ENCODE data around the gene CTDSPL. TPM values are rescaled to one million over a fixed set of nuclear protein-coding genes. Genes with fewer than 3 reads are reported as not detected.

Gene CTDSPL
- total RNA-seq, 6 experiments from 2014 or later = 30.3 to 38.8 (median 36.2) TPM

GRCh38 chr3:37989821-37990480 lies 128.3 kb downstream of the CTDSPL start:
- DNase-seq = no peak
- Mint-ChIP-seq H3K27me3 (ENCODE audit: insufficient read depth) (peaks cover 15% of the 10 kb centered on the region), H3K9me3 (no peaks in the 10 kb centered on the region), H3K36me3 (ENCODE audit: low read depth) (no peaks in the 10 kb centered on the region), H3K4me3 (no peak overlapping the region), H3K4me1 (ENCODE audit: low read depth) (peaks cover 21% of the 10 kb centered on the region), H3K27ac (no peak overlapping the region)
- TF ChIP-seq CTCF (IDR thresholded peaks at IDR 0.05) = no peak

GRCh38 chr3:37990527-37990926 lies 128.8 kb downstream of the CTDSPL start, which contains the start of gene VILL:
Gene VILL, plus strand, starts transcription at chr3:37990786. Its CDS starts 2,887 bp downstream, at chr3:37993673.
- Mint-ChIP-seq H3K27me3 (ENCODE audit: insufficient read depth) (peaks cover 15% of the 10 kb centered on the region), H3K27ac (no peak within 1 kb of the TSS), H3K4me1 (ENCODE audit: low read depth) (peaks cover 26% of the 10 kb centered on the region), H3K4me3 (no peak within 1 kb of the TSS), H3K36me3 (ENCODE audit: low read depth) (no peaks in the 10 kb centered on the region), H3K9me3 (no peaks in the 10 kb centered on the region)
- no peak for TF ChIP-seq CTCF (IDR thresholded peaks at IDR 0.05)
- no peak for DNase-seq

GRCh38 chr3:37991109-37991508 lies 129.4 kb downstream of the CTDSPL start:
- TF ChIP-seq CTCF (IDR thresholded peaks at IDR 0.05) = no peak
- H3K36me3 Mint-ChIP-seq (ENCODE audit: low read depth) = no peaks in the 10 kb centered on the region
- no peak for DNase-seq
- H3K4me1 Mint-ChIP-seq (ENCODE audit: low read depth) = peaks cover 29% of the 10 kb centered on the region
- no peak overlapping the region for H3K27ac Mint-ChIP-seq
- no peaks in the 10 kb centered on the region for H3K9me3 Mint-ChIP-seq
- peaks cover 12% of the 10 kb centered on the region for H3K27me3 Mint-ChIP-seq (ENCODE audit: insufficient read depth)
- no peak overlapping the region for H3K4me3 Mint-ChIP-seq

- Mint-ChIP-seq H3K36me3 (ENCODE audit: low read depth) (peaks cover 7% of the 10 kb centered on the region), H3K27me3 (ENCODE audit: insufficient read depth) (peaks cover 11% of the 10 kb centered on the region), H3K4me1 (ENCODE audit: low read depth) (peaks cover 35% of the 10 kb centered on the region), H3K9me3 (no peaks in the 10 kb centered on the region), H3K4me3 (no peak overlapping the region), H3K27ac (no peak overlapping the region)
- DNase-seq = no peak
- TF ChIP-seq CTCF (IDR thresholded peaks at IDR 0.05) = no peak
Observed at GRCh38 chr3:37991823-37992222, 130.1 kb downstream of the CTDSPL start.

GRCh38 chr3:37992271-37993066 lies 130.8 kb downstream of the CTDSPL start:
- peaks cover 11% of the 10 kb centered on the region for H3K27me3 Mint-ChIP-seq (ENCODE audit: insufficient read depth)
- no peak for TF ChIP-seq CTCF (IDR thresholded peaks at IDR 0.05)
- H3K4me1 Mint-ChIP-seq (ENCODE audit: low read depth) = peaks cover 39% of the 10 kb centered on the region
- no peak overlapping the region for H3K27ac Mint-ChIP-seq
- no peak overlapping the region for H3K4me3 Mint-ChIP-seq
- H3K9me3 Mint-ChIP-seq = no peaks in the 10 kb centered on the region
- no peak for DNase-seq
- peaks cover 10% of the 10 kb centered on the region for H3K36me3 Mint-ChIP-seq (ENCODE audit: low read depth)

Measured in HFFc6 (cell line).